ENCODE data around the gene DGAT2. TPM values are rescaled to one million over a fixed set of nuclear protein-coding genes. Genes with fewer than 3 reads are reported as not detected.

The DGAT2 gene
- total RNA-seq, 6 experiments from 2014 or later, result 33.1 to 166 (median 124) TPM

GRCh38 chr11:75789521-75789920 lies 20.9 kb downstream of the DGAT2 start:
- no peaks in the 10 kb centered on the region for H3K27me3 ChIP-seq
- no peak overlapping the region for H3K4me3 ChIP-seq
- no CpG with 5 or more reads among the region's 3 CpGs for WGBS (ENCODE audit: insufficient coverage, low coverage, low lambda C conversion rate, missing lambda C conversion rate)
- H3K27ac ChIP-seq, result no peak overlapping the region
- H3K36me3 ChIP-seq, result peaks cover 0 to 26% (median 6%) of the 10 kb centered on the region in 4 donors
- DNase-seq, result no peak
- no peaks in the 10 kb centered on the region for H3K9me3 ChIP-seq
- ATAC-seq, result no peak
- no peak for TF ChIP-seq CTCF (IDR thresholded peaks at IDR 0.05)
- intact Hi-C loops (cut with DNase I), result no loop called here
- peaks cover 0 to 85% (median 26%) of the 10 kb centered on the region in 4 donors for H3K4me1 ChIP-seq

GRCh38 chr11:75790986-75791385 lies 22.4 kb downstream of the DGAT2 start:
- Histone ChIP-seq H3K4me3 (no peak overlapping the region), H3K9me3 (no peaks in the 10 kb centered on the region), H3K27ac (no peak overlapping the region), H3K27me3 (no peaks in the 10 kb centered on the region), H3K36me3 (peaks cover 0 to 22% (median 6%) of the 10 kb centered on the region in 4 donors), H3K4me1 (peaks cover 0 to 83% (median 25%) of the 10 kb centered on the region in 4 donors)
- DNase-seq, result peak in 2 of 3 donors; percentile 4 to 9
- intact Hi-C loops (cut with DNase I), result no loop called here
- 80% methylated on average over 1 of the region's 2 CpGs for WGBS (ENCODE audit: insufficient coverage, low coverage, low lambda C conversion rate, missing lambda C conversion rate)
- ATAC-seq, result no peak
- no peak for TF ChIP-seq CTCF (IDR thresholded peaks at IDR 0.05)
- TF ChIP-seq POLR2A (IDR thresholded peaks at IDR 0.05), result no peak

- Histone ChIP-seq H3K9me3 (no peaks in the 10 kb centered on the region), H3K27me3 (no peaks in the 10 kb centered on the region), H3K4me3 (no peak overlapping the region), H3K36me3 (peaks cover 0 to 31% (median 4%) of the 10 kb centered on the region in 4 donors), H3K4me1 (peaks cover 0 to 83% (median 24%) of the 10 kb centered on the region in 4 donors), H3K27ac (peak overlapping the region in 1 of 3 donors; percentile 58)
- no peak for TF ChIP-seq POLR2A (IDR thresholded peaks at IDR 0.05)
- no peak for TF ChIP-seq CTCF (IDR thresholded peaks at IDR 0.05)
- ATAC-seq (peak in 1 of 4 donors; percentile 5), DNase-seq (peak in 2 of 3 donors; percentile 5 to 62)
- WGBS (ENCODE audit: insufficient coverage, low coverage, low lambda C conversion rate, missing lambda C conversion rate), result 64% methylated on average over 3 of the region's 6 CpGs
- intact Hi-C loops (cut with DNase I), result no loop called here
Measured at GRCh38 chr11:75792127-75792731, 23.7 kb downstream of the DGAT2 start.

GRCh38 chr11:75792997-75793800 lies 24.6 kb downstream of the DGAT2 start:
- no peak for TF ChIP-seq CTCF (IDR thresholded peaks at IDR 0.05)
- no peak for TF ChIP-seq POLR2A (IDR thresholded peaks at IDR 0.05)
- intact Hi-C loops (cut with DNase I), result no loop called here
- Histone ChIP-seq H3K9me3 (no peaks in the 10 kb centered on the region), H3K27ac (peak overlapping the region in 1 of 3 donors; percentile 58), H3K27me3 (no peaks in the 10 kb centered on the region), H3K36me3 (peaks cover 0 to 40% (median 6%) of the 10 kb centered on the region in 4 donors), H3K4me1 (peaks cover 0 to 83% (median 24%) of the 10 kb centered on the region in 4 donors), H3K4me3 (no peak overlapping the region)
- WGBS (ENCODE audit: insufficient coverage, low coverage, low lambda C conversion rate, missing lambda C conversion rate), result 41% methylated on average over 7 of the region's 12 CpGs
- ATAC-seq, result peak; percentile 38 to 63 (median 53)
- peak in 2 of 3 donors; percentile 88 to 90 for DNase-seq

Data from right lobe of liver (tissue), 6 donors.